Germinal center (tissue), 1 donor: ENCODE measurements around the gene NAA38.
A peak's percentile ranks its signal among the peaks of the same experiment; 100 is the strongest.

Source experiments
- DNase-seq: peaks from one replicate; pipeline ENCODE4 v3.0.0; 2012; ENCODE audit warnings: mixed read lengths, low spot score

The NAA38 gene

GRCh38 chr17:7852262-7852670, 5.1 kb downstream of the NAA38 start:
- DNase-seq, result no peak

GRCh38 chr17:7851438-7852261, 5.7 kb downstream of the NAA38 start:
- DNase-seq, result peak; percentile 90

GRCh38 chr17:7850701-7851437, 6.5 kb downstream of the NAA38 start:
- no peak for DNase-seq

- DNase-seq, result no peak
Observed at GRCh38 chr17:7849751-7850504, 7.4 kb downstream of the NAA38 start.

GRCh38 chr17:7849130-7849750, 8.1 kb downstream of the NAA38 start:
- no peak for DNase-seq

- DNase-seq, result no peak
Observed at GRCh38 chr17:7848739-7849129, 8.6 kb downstream of the NAA38 start.

GRCh38 chr17:7848131-7848579, 9.2 kb downstream of the NAA38 start:
- DNase-seq, result no peak

GRCh38 chr17:7846765-7847661, 10.3 kb downstream of the NAA38 start:
- DNase-seq, result no peak

GRCh38 chr17:7846063-7846735, 11.2 kb downstream of the NAA38 start:
- no peak for DNase-seq

- DNase-seq, result no peak
Observed at GRCh38 chr17:7845359-7846062, 11.8 kb downstream of the NAA38 start.

- peak; percentile 92 for DNase-seq
Observed at GRCh38 chr17:7844292-7845154, 12.8 kb downstream of the NAA38 start.

GRCh38 chr17:7843536-7844291, 13.6 kb downstream of the NAA38 start:
- DNase-seq, result peak; percentile 91

- no peak for DNase-seq
Observed at GRCh38 chr17:7843257-7843535, 14.2 kb downstream of the NAA38 start.

- peak; percentile 75 for DNase-seq
Observed at GRCh38 chr17:7842380-7843256, 14.7 kb downstream of the NAA38 start.

- peak; percentile 79 for DNase-seq
Observed at GRCh38 chr17:7841915-7842379, 15.4 kb downstream of the NAA38 start.

GRCh38 chr17:7841396-7841914, 15.9 kb downstream of the NAA38 start:
- DNase-seq, result peak; percentile 50

GRCh38 chr17:7840875-7841274, 16.5 kb downstream of the NAA38 start:
- DNase-seq, result no peak
